ENCODE measurements around the gene CIDEC.

- TF ChIP-seq CTCF (IDR thresholded peaks at IDR 0.05) = no peak
- no peak for TF ChIP-seq PBX3 (IDR thresholded peaks at IDR 0.05)
- no peak for TF ChIP-seq POLR2A (IDR thresholded peaks at IDR 0.05; ENCODE audit: low read length)
- no peak for TF ChIP-seq RNF2 (IDR thresholded peaks at IDR 0.05; ENCODE audit: borderline replicate concordance, low read depth)
- no peak for TF ChIP-seq CHD2 (IDR thresholded peaks at IDR 0.05; ENCODE audit: low read length, partially characterized antibody)
- TF ChIP-seq CBX2 (IDR thresholded peaks at IDR 0.05; ENCODE audit: borderline replicate concordance, low read depth) = no peak
These were observed 9.1 kb downstream of the CIDEC start for GRCh38 chr3:9870978-9871377.
